GM12873 (cell line): ENCODE results near the gene A2ML1.

ENCODE experiments used
- CTCF ChIP-seq: IDR thresholded peaks from 2 replicates; pipeline ENCODE4 v1.5.1; 2012; ENCODE audit warnings: low read depth, mild to moderate bottlenecking, moderate library complexity, low read length, control low read depth; ENCODE audit not compliant: insufficient read depth; ENCODE audit errors: missing control alignments

Gene A2ML1

GRCh38 chr12:8914033-8914715 is 91.8 kb downstream of the A2ML1 start, which contains the start of gene PHC1:
TSS of gene PHC1 (plus strand) at chr12:8914509. CDS start at chr12:8917678, 3,169 bp downstream.
- peak; percentile 43 for TF ChIP-seq CTCF

GRCh38 chr12:8914716-8915526 is 92.5 kb downstream of the A2ML1 start:
- TF ChIP-seq CTCF, result no peak

GRCh38 chr12:8916154-8916553 is 93.7 kb downstream of the A2ML1 start:
- no peak for TF ChIP-seq CTCF

- no peak for TF ChIP-seq CTCF
Measured at GRCh38 chr12:8917031-8917430, 94.6 kb downstream of the A2ML1 start.

- TF ChIP-seq CTCF, result no peak
Measured at GRCh38 chr12:8917751-8918150, 95.3 kb downstream of the A2ML1 start.

- TF ChIP-seq CTCF, result peak; percentile 10
Measured at GRCh38 chr12:8922544-8922943, 100.1 kb downstream of the A2ML1 start.
